ENCODE data around the gene EPS8L3. TPM values are rescaled to one million over a fixed set of nuclear protein-coding genes. Genes with fewer than 3 reads are reported as not detected.
"Not testable (repeated sequence)": the region's sequence is repeated elsewhere in the genome, so short reads cannot be mapped to it uniquely, and the experiment has no call there.

EPS8L3 gene
- polyA plus RNA-seq, 1 donor (not counting 4 experiments of a cell fraction or from before 2014, with no cell fraction given) = not detected

DNA sequence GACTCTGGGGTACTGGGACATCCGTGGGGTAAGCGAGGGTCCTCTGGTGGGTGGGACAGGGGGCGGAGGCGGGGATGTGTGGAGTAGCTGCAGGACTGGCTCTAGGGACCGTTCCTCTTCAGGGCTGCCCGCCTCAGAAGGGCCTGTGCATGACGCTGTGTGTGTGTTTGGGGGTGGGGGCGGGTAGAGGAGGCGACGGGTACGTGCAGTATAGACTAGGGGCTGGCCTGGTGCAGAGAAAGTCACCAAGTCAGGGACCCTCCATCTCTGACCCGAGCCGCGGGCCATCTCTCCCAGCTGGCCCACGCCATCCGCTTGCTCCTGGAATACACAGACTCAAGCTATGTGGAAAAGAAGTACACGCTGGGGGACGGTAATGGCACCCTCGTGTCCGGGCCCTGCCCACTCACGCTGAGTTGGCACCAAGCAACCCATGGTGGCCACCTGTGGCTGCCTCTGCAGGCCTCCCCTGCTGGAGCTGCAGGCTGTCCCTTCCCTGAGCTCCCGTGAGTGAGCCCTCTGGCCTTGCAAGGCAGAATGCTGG lies 51.3 kb downstream of the EPS8L3 start:
- H3K9me1 ChIP-seq (ENCODE audit: control insufficient read depth, extremely low read depth, insufficient read depth, low read length) = no peaks in the 10 kb centered on the region
- H3K9ac ChIP-seq (ENCODE audit: control insufficient read depth, extremely low read depth, insufficient read depth, low read length) = no peak overlapping the region
- H3K9me3 ChIP-seq (ENCODE audit: control insufficient read depth, low read depth, low read length) = no peaks in the 10 kb centered on the region
- H3K36me3 ChIP-seq (ENCODE audit: control insufficient read depth in 2 of 2, extremely low read depth in 1 of 2, insufficient read depth in 2 of 2, low read length in 2 of 2) = no peaks in the 10 kb centered on the region
- dilution Hi-C loops (cut with MboI; ENCODE audit: extremely low pct_ligation_motif_present, low sequenced_read_pairs) = no loop called here
- no peaks in the 10 kb centered on the region for H3K27me3 ChIP-seq (ENCODE audit: control insufficient read depth, extremely low read depth, insufficient read depth, low read length)
- no peak for TF ChIP-seq EZH2 (IDR thresholded peaks at IDR 0.05; ENCODE audit: low read length)
- TF ChIP-seq, protein P1, sequence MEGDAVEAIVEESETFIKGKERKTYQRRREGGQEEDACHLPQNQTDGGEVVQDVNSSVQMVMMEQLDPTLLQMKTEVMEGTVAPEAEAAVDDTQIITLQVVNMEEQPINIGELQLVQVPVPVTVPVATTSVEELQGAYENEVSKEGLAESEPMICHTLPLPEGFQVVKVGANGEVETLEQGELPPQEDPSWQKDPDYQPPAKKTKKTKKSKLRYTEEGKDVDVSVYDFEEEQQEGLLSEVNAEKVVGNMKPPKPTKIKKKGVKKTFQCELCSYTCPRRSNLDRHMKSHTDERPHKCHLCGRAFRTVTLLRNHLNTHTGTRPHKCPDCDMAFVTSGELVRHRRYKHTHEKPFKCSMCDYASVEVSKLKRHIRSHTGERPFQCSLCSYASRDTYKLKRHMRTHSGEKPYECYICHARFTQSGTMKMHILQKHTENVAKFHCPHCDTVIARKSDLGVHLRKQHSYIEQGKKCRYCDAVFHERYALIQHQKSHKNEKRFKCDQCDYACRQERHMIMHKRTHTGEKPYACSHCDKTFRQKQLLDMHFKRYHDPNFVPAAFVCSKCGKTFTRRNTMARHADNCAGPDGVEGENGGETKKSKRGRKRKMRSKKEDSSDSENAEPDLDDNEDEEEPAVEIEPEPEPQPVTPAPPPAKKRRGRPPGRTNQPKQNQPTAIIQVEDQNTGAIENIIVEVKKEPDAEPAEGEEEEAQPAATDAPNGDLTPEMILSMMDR (optimal IDR thresholded peaks at IDR 0.05 in 1 of 3, IDR thresholded peaks at IDR 0.05 in 1 of 3, conservative IDR thresholded peaks at IDR 0.05 in 1 of 3; ENCODE audit: extremely low read depth in 1 of 3, insufficient read depth in 2 of 3, low read length in 3 of 3) = no peak
- no peak overlapping the region for H3K4me2 ChIP-seq (ENCODE audit: control insufficient read depth, extremely low read depth, insufficient read depth, low read depth, low read length)
- no peaks in the 10 kb centered on the region for H3K79me2 ChIP-seq (ENCODE audit: control insufficient read depth, insufficient read depth, low read length)
- no peak overlapping the region for H2AFZ ChIP-seq (ENCODE audit: control insufficient read depth, low read length)
- peaks cover 11% of the 10 kb centered on the region for H3K4me1 ChIP-seq (ENCODE audit: control insufficient read depth, extremely low read depth, insufficient read depth, low read length)
- no peak overlapping the region for H3K4me3 ChIP-seq (ENCODE audit: control insufficient read depth in 2 of 3, extremely low read depth in 1 of 3, insufficient read depth in 2 of 3, low read depth in 1 of 3, low read length in 3 of 3)
- H3K27ac ChIP-seq (ENCODE audit: control insufficient read depth, insufficient read depth, low read length) = no peak overlapping the region
- no peaks in the 10 kb centered on the region for H4K20me1 ChIP-seq (ENCODE audit: control insufficient read depth, extremely low read depth, insufficient read depth, low read length)
- FAIRE-seq (no peak), DNase-seq (ENCODE audit: low read depth, low spot score) (no peak)

DNA sequence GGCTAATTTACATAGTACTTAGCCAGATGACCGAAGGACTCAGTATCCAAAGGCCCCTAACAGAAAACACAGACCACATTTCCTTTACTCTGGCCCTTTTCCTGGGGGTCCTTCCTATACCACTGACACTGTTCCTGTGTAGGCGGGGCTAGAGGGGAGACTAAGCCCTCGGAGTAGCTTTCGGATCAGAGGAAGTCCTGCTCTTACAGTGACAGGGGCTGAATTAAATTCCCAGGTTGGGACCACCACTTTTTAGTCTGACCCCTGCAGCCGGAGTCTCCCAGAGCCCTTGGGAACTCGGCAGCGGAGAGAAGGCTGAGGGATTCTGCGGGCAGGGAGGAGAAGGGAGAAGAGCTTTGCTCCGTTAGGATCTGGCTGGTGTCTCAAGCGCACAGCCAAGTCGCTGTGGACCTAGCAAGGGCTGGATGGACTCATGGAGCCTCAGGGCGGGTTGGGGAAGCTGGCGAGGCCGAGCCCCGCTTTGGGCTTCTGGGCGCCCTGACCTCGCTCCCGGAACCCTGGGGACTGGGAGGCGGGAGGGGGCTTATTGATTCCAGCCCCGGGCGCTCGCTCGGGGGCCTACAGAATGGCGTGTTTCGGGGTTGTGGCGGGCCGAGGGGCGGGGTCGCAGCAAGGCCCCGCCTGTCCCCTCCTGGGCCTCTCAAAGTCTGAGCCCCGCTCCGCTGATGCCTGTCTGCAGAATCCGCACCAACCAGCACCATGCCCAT lies 52.0 kb downstream of the EPS8L3 start, which contains the start of gene GSTM5:
GSTM5 (plus strand) TSS at position 659 of the 728 bp plus-strand sequence; CDS start at position 721, 62 bp downstream.
- H3K9me3 ChIP-seq (ENCODE audit: control insufficient read depth, low read depth, low read length); H3K27ac ChIP-seq (ENCODE audit: control insufficient read depth, insufficient read depth, low read length); H3K9ac ChIP-seq (ENCODE audit: control insufficient read depth, extremely low read depth, insufficient read depth, low read length); H3K79me2 ChIP-seq (ENCODE audit: control insufficient read depth, insufficient read depth, low read length); H3K4me1 ChIP-seq (ENCODE audit: control insufficient read depth, extremely low read depth, insufficient read depth, low read length); H4K20me1 ChIP-seq (ENCODE audit: control insufficient read depth, extremely low read depth, insufficient read depth, low read length); FAIRE-seq; dilution Hi-C loops (cut with MboI; ENCODE audit: extremely low pct_ligation_motif_present, low sequenced_read_pairs); H3K9me1 ChIP-seq (ENCODE audit: control insufficient read depth, extremely low read depth, insufficient read depth, low read length); DNase-seq (ENCODE audit: low read depth, low spot score); H2AFZ ChIP-seq (ENCODE audit: control insufficient read depth, low read length); H3K36me3 ChIP-seq (ENCODE audit: control insufficient read depth in 2 of 2, extremely low read depth in 1 of 2, insufficient read depth in 2 of 2, low read length in 2 of 2); H3K27me3 ChIP-seq (ENCODE audit: control insufficient read depth, extremely low read depth, insufficient read depth, low read length); H3K4me3 ChIP-seq (ENCODE audit: control insufficient read depth in 2 of 3, extremely low read depth in 1 of 3, insufficient read depth in 2 of 3, low read depth in 1 of 3, low read length in 3 of 3); H3K4me2 ChIP-seq (ENCODE audit: control insufficient read depth, extremely low read depth, insufficient read depth, low read depth, low read length): not testable (repeated sequence)

DNA sequence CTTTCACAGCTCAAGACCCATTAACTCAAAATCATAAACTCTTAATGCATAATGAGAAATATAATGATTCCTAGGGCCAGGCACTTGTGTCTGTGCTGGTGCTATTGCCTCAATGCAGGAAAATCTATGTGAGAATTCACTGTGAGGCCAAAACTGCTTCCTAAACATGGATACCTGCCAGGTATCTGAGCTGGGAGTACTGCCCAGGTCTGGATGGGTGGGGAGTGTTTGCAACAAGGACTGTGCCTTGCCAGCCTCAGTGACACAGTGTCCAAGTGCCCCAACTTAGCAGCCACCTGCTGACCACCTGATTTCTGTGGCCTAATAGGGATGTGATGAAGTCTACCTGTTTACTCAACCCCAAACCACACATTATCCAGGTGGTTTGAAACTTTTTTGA lies 53.9 kb downstream of the EPS8L3 start:
- H2AFZ ChIP-seq (ENCODE audit: control insufficient read depth, low read length); H3K4me3 ChIP-seq (ENCODE audit: control insufficient read depth in 2 of 3, extremely low read depth in 1 of 3, insufficient read depth in 2 of 3, low read depth in 1 of 3, low read length in 3 of 3); H3K27ac ChIP-seq (ENCODE audit: control insufficient read depth, insufficient read depth, low read length): not testable (repeated sequence)

DNA sequence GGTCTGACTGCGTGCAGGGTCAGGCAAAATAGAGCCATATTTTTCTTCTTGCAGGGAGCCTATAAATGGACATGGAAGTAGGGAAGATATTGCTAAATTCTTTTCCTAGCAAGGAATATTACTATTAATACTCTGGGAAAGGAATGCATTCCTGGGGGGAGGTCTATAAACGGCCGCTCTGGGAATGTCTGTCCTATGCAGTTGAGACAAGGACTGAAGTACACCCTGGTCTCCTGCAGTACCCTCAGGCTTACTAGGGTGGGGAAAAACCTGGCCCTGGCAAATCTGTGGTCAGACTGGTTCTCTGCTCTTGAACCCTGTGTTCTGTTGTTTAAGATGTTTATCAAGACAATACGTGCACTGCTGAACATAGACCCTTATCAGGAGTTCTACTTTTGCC lies 54.8 kb downstream of the EPS8L3 start:
- H3K9me1 ChIP-seq (ENCODE audit: control insufficient read depth, extremely low read depth, insufficient read depth, low read length); H3K27me3 ChIP-seq (ENCODE audit: control insufficient read depth, extremely low read depth, insufficient read depth, low read length); DNase-seq (ENCODE audit: low read depth, low spot score); H3K36me3 ChIP-seq (ENCODE audit: control insufficient read depth in 2 of 2, extremely low read depth in 1 of 2, insufficient read depth in 2 of 2, low read length in 2 of 2); H3K4me2 ChIP-seq (ENCODE audit: control insufficient read depth, extremely low read depth, insufficient read depth, low read depth, low read length); H3K9me3 ChIP-seq (ENCODE audit: control insufficient read depth, low read depth, low read length); dilution Hi-C loops (cut with MboI; ENCODE audit: extremely low pct_ligation_motif_present, low sequenced_read_pairs); H3K4me3 ChIP-seq (ENCODE audit: control insufficient read depth in 2 of 3, extremely low read depth in 1 of 3, insufficient read depth in 2 of 3, low read depth in 1 of 3, low read length in 3 of 3); H3K4me1 ChIP-seq (ENCODE audit: control insufficient read depth, extremely low read depth, insufficient read depth, low read length); H3K79me2 ChIP-seq (ENCODE audit: control insufficient read depth, insufficient read depth, low read length); H4K20me1 ChIP-seq (ENCODE audit: control insufficient read depth, extremely low read depth, insufficient read depth, low read length); FAIRE-seq; H2AFZ ChIP-seq (ENCODE audit: control insufficient read depth, low read length); H3K9ac ChIP-seq (ENCODE audit: control insufficient read depth, extremely low read depth, insufficient read depth, low read length); H3K27ac ChIP-seq (ENCODE audit: control insufficient read depth, insufficient read depth, low read length): not testable (repeated sequence)

More for the DNA sequence above, 53.9 kb downstream of the EPS8L3 start:
- H3K36me3 ChIP-seq (ENCODE audit: control insufficient read depth in 2 of 2, extremely low read depth in 1 of 2, insufficient read depth in 2 of 2, low read length in 2 of 2); FAIRE-seq; H3K79me2 ChIP-seq (ENCODE audit: control insufficient read depth, insufficient read depth, low read length); DNase-seq (ENCODE audit: low read depth, low spot score); H3K27me3 ChIP-seq (ENCODE audit: control insufficient read depth, extremely low read depth, insufficient read depth, low read length); H3K4me2 ChIP-seq (ENCODE audit: control insufficient read depth, extremely low read depth, insufficient read depth, low read depth, low read length); H3K9me3 ChIP-seq (ENCODE audit: control insufficient read depth, low read depth, low read length); H4K20me1 ChIP-seq (ENCODE audit: control insufficient read depth, extremely low read depth, insufficient read depth, low read length); dilution Hi-C loops (cut with MboI; ENCODE audit: extremely low pct_ligation_motif_present, low sequenced_read_pairs); H3K9me1 ChIP-seq (ENCODE audit: control insufficient read depth, extremely low read depth, insufficient read depth, low read length); H3K9ac ChIP-seq (ENCODE audit: control insufficient read depth, extremely low read depth, insufficient read depth, low read length); H3K4me1 ChIP-seq (ENCODE audit: control insufficient read depth, extremely low read depth, insufficient read depth, low read length): not testable (repeated sequence)

All from keratinocyte (primary cell).